B cell (primary cell): ENCODE measurements around the gene COL5A1. TPM values are rescaled to one million over a fixed set of nuclear protein-coding genes. Genes with fewer than 3 reads are reported as not detected.

ENCODE experiments used
- ATAC-seq: fragments of 200-7000 bp; cut with Tn5 transposase; one replicate; pipeline ENCODE4 v1.10.0; 2021; ENCODE audit warnings: low read depth, mild to moderate bottlenecking, moderate number of reproducible peaks, moderate library complexity
- CTCF ChIA-PET: fragments of 350-600 bp; sonication (Branson Sonifier 250); formaldehyde crosslinking; loops from one replicate; lab custom pipeline; 2021; ENCODE audit warnings: antibody characterized with exemption, inconsistent platforms; lab: Charles Lee
- POLR2A ChIA-PET: fragments of 350-600 bp; sonication (Branson Sonifier 250); formaldehyde crosslinking; loops from one replicate; lab custom pipeline; 2021; ENCODE audit warnings: antibody characterized with exemption; lab: Charles Lee
- DNase-seq: peaks from one replicate; pipeline ENCODE4 v3.0.0; 2013
- H2AFZ ChIP-seq: 2 replicates; pipeline ENCODE4 v1.6.1; 2012; ENCODE audit warnings: mild to moderate bottlenecking, low read depth, low read length; ENCODE audit not compliant: insufficient read depth, poor library complexity, severe bottlenecking
- H3K27ac ChIP-seq, 2 donors: 1 replicate in 1 of 2; 2 replicates in 1 of 2; pipeline ENCODE4 v1.5.1; 2012 to 2013; ENCODE audit warnings: low read length in 2 of 2, mild to moderate bottlenecking in 2 of 2, moderate library complexity in 1 of 2
- H3K27me3 ChIP-seq, 4 experiments: fragments of 200-600 bp in 1 of 4; sonication (generic) in 1 of 4; replicated peaks in 1 of 4; 1 replicate in 2 of 4; 2 replicates in 2 of 4; pipeline versions ENCODE4 v1.6.1 to v1.7.0; 2013 to 2016; ENCODE audit warnings: low read length in 3 of 4, mild to moderate bottlenecking in 2 of 4, mixed read lengths in 1 of 4, moderate library complexity in 1 of 4; ENCODE audit not compliant: insufficient read depth in 4 of 4, control insufficient read depth in 3 of 4; ENCODE audit errors: control extremely low read depth in 1 of 4
- H3K36me3 ChIP-seq, 2 experiments: replicated peaks in 1 of 2; 1 replicate in 1 of 2; 2 replicates in 1 of 2; pipeline versions ENCODE4 v1.6.1 to v1.7.1; 2013; ENCODE audit warnings: low read length in 1 of 2; ENCODE audit not compliant: insufficient read depth in 2 of 2, control insufficient read depth in 1 of 2; ENCODE audit errors: control extremely low read depth in 1 of 2, extremely low read depth in 1 of 2
- H3K4me1 ChIP-seq, 2 donors: fragments of 200-600 bp in 1 of 2; sonication (generic) in 1 of 2; 1 replicate in 1 of 2; 2 replicates in 1 of 2; pipeline versions ENCODE4 v1.5.1 to v1.6.1; 2013 to 2017; ENCODE audit warnings: low read length in 2 of 2; ENCODE audit not compliant: control insufficient read depth in 2 of 2, insufficient read depth in 2 of 2
- H3K4me2 ChIP-seq: replicated peaks from 2 replicates; pipeline ENCODE3; 2012; ENCODE audit warnings: mild to moderate bottlenecking, low read depth, low read length; ENCODE audit not compliant: poor library complexity, severe bottlenecking
- H3K4me3 ChIP-seq, 5 experiments: fragments of 200-600 bp in 1 of 5; sonication (generic) in 1 of 5; 1 replicate in 3 of 5; 2 replicates in 2 of 5; pipeline versions ENCODE4 v1.5.1 to v1.7.0; 2011 to 2016; ENCODE audit warnings: low read length in 4 of 5, mild to moderate bottlenecking in 4 of 5, low read depth in 2 of 5, control low read depth in 1 of 5, moderate library complexity in 1 of 5; ENCODE audit not compliant: insufficient read depth in 1 of 5; ENCODE audit errors: control extremely low read depth in 1 of 5, extremely low read depth in 1 of 5
- H3K79me2 ChIP-seq: fragments of 200-600 bp; sonication (generic); one replicate; pipeline ENCODE4 v1.6.0; 2016; ENCODE audit warnings: low read length; ENCODE audit not compliant: control insufficient read depth, insufficient read depth
- H3K9ac ChIP-seq: fragments of 200-600 bp; sonication (generic); 2 replicates; pipeline ENCODE4 v1.6.1; 2017; ENCODE audit warnings: mild to moderate bottlenecking, low read length, moderate library complexity
- H3K9me3 ChIP-seq, 3 donors: one replicate each; pipeline versions ENCODE4 v1.6.1 to v1.7.1; 2013; ENCODE audit warnings: low read length in 2 of 3; ENCODE audit not compliant: control insufficient read depth in 2 of 3, insufficient read depth in 1 of 3; ENCODE audit errors: control extremely low read depth in 1 of 3
- H4K20me1 ChIP-seq: 2 replicates; pipeline ENCODE4 v1.6.0; 2012; ENCODE audit warnings: mild to moderate bottlenecking, low read length; ENCODE audit not compliant: insufficient read depth, control insufficient read depth, poor library complexity, severe bottlenecking
- H3K27ac Mint-ChIP-seq: one replicate; pipeline ENCODE4 v1.8.0; 2021; ENCODE audit warnings: mixed read lengths
- H3K27me3 Mint-ChIP-seq: one replicate; pipeline ENCODE4 v1.8.0; 2021; ENCODE audit warnings: mixed read lengths
- H3K4me1 Mint-ChIP-seq: one replicate; pipeline ENCODE4 v1.8.0; 2021; ENCODE audit warnings: mixed read lengths
- H3K4me3 Mint-ChIP-seq: one replicate; pipeline ENCODE4 v1.8.0; 2021; ENCODE audit warnings: mixed read lengths
- H3K9me3 Mint-ChIP-seq: one replicate; pipeline ENCODE4 v1.8.0; 2022; ENCODE audit warnings: mixed read lengths; ENCODE audit not compliant: insufficient read depth
- CTCF ChIP-seq: fragments of 200-600 bp; IDR thresholded peaks from one replicate; pipeline ENCODE4 v1.8.0; 2022; ENCODE audit warnings: antibody characterized with exemption, mild to moderate bottlenecking
- EZH2 ChIP-seq: IDR thresholded peaks from 2 replicates; pipeline ENCODE4 v1.6.1; 2012; ENCODE audit warnings: borderline replicate concordance, low read depth, mild to moderate bottlenecking, moderate library complexity, low read length; ENCODE audit not compliant: insufficient read depth, poor library complexity, severe bottlenecking
- WGBS: methylation state at CpG from one replicate; pipeline ENCODE4 v1.1.5; 2013; ENCODE audit warnings: missing lambda C conversion rate; ENCODE audit not compliant: insufficient coverage; 5-methylcytosine and 5-hydroxymethylcytosine counted together
- intact Hi-C: fragments of 100-400 bp; cut with micrococcal nuclease; formaldehyde crosslinking; loops from one replicate; pipeline ENCODE4 v1.10.0; 2022
- polyA plus RNA-seq: library from polyadenylated mRNA; depleted of rRNA; stranded (reverse); fragments of >200 nt; gene quantifications from 2 replicates; pipeline ENCODE4 v1.2.3, GENCODE V29; 2012
- total RNA-seq, 2 donors: library from RNA; stranded (reverse); fragments of 120-200 nt in 1 of 2; gene quantifications; 1 replicate in 1 of 2; 2 replicates in 1 of 2; pipeline versions ENCODE4 v1.2.3 to v1.2.4, GENCODE V29; 2013 to 2022

The COL5A1 gene
- total and polyA plus RNA-seq, 2 donors (not counting 1 experiment from before 2014, with no cell fraction given) = 0.06 TPM; not detected in 1

GRCh38 chr9:134813841-134814240 lies 172.2 kb downstream of the COL5A1 start:
- Histone ChIP-seq H3K9ac (no peak overlapping the region), H3K79me2 (no peaks in the 10 kb centered on the region), H3K4me3 (no peak overlapping the region), H4K20me1 (no peaks in the 10 kb centered on the region), H3K9me3 (no peaks in the 10 kb centered on the region), H3K27me3 (no peaks in the 10 kb centered on the region), H3K36me3 (no peaks in the 10 kb centered on the region), H3K4me1 (no peaks in the 10 kb centered on the region), H2AFZ (no peak overlapping the region), H3K27ac (no peak overlapping the region), H3K4me2 (no peak overlapping the region)
- DNase-seq = no peak
- CTCF ChIA-PET = no interaction called here
- POLR2A ChIA-PET = no interaction called here
- 96% methylated on average over 19 of the region's 19 CpGs for WGBS
- H3K4me3 Mint-ChIP-seq = no peak overlapping the region
- ATAC-seq = no peak
- no peak for TF ChIP-seq EZH2
- no peak for TF ChIP-seq CTCF
- no peaks in the 10 kb centered on the region for H3K9me3 Mint-ChIP-seq
- intact Hi-C loops = no loop called here
- H3K27ac Mint-ChIP-seq = no peak overlapping the region
- no peaks in the 10 kb centered on the region for H3K4me1 Mint-ChIP-seq
- H3K27me3 Mint-ChIP-seq = no peaks in the 10 kb centered on the region

DNA sequence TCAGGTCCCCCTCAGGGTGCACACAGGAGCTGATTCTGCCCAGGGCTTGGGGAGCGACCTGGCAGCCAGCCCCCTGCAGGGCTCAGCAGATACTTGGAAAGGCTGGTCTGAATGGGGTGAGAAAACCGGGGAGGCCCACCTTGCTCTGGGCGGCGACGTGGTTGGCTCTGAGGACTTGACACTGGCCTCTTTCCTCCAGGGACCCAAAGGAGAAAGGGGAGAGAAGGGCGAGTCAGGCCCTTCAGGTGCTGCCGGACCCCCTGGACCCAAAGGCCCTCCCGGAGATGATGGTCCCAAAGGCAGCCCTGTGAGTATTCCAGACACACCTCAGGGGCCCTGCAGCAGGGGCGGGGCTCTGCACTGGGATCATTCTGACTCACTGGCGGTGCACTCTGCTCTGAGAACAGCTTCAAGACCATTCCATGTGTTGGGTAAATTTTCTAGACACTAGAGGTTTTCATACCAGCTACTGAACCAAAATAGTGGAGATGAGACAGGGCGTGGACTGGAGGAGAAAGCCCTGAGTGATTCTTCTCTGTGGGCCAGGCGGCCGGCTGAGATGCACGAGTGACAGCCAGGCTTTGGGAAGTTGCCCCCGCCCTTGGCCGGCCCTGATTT lies 173.1 kb downstream of the COL5A1 start:
- POLR2A ChIA-PET = no interaction called here
- Histone ChIP-seq H3K4me1 (no peaks in the 10 kb centered on the region), H3K36me3 (no peaks in the 10 kb centered on the region), H3K27ac (no peak overlapping the region), H4K20me1 (no peaks in the 10 kb centered on the region), H3K4me3 (no peak overlapping the region), H3K4me2 (no peak overlapping the region), H2AFZ (no peak overlapping the region), H3K9me3 (no peaks in the 10 kb centered on the region), H3K27me3 (no peaks in the 10 kb centered on the region), H3K79me2 (no peaks in the 10 kb centered on the region), H3K9ac (no peak overlapping the region)
- Mint-ChIP-seq H3K4me1 (no peaks in the 10 kb centered on the region), H3K27me3 (peaks cover 2% of the 10 kb centered on the region), H3K9me3 (no peaks in the 10 kb centered on the region), H3K27ac (no peak overlapping the region), H3K4me3 (no peak overlapping the region)
- no peak for ATAC-seq
- CTCF ChIA-PET = no interaction called here
- WGBS = 93% methylated on average over 13 of the region's 16 CpGs
- intact Hi-C loops = no loop called here
- DNase-seq = no peak
- TF ChIP-seq EZH2 = no peak
- no peak for TF ChIP-seq CTCF
